HG03575 (cell line): Measurements from ENCODE around the gene NPTN.
"Not testable (repeated sequence)": the region's sequence is repeated elsewhere in the genome, so short reads cannot be mapped to it uniquely, and the experiment has no call there.

Experiments used
- ATAC-seq: cut with Tn5 transposase; IDR thresholded peaks from one replicate; pipeline ENCODE4 v1.9.1; 2021; ENCODE audit not compliant: unreplicated experiment, insufficient number of reproducible peaks, low FRiP score; ENCODE audit errors: extremely low read depth

Gene NPTN

GRCh38 chr15:73578026-73578425, 55.2 kb downstream of the NPTN start:
- no peak for ATAC-seq

GRCh38 chr15:73577593-73577992, 55.6 kb downstream of the NPTN start:
- ATAC-seq: not testable (repeated sequence)

GRCh38 chr15:73575636-73576247, 57.4 kb downstream of the NPTN start:
- no peak for ATAC-seq

GRCh38 chr15:73573572-73573971, 59.6 kb downstream of the NPTN start:
- ATAC-seq: no peak

- ATAC-seq: no peak
Measured at GRCh38 chr15:73573037-73573436, 60.2 kb downstream of the NPTN start.

- ATAC-seq: no peak
Measured at GRCh38 chr15:73572296-73572695, 60.9 kb downstream of the NPTN start.

GRCh38 chr15:73571346-73571745, 61.8 kb downstream of the NPTN start:
- ATAC-seq: no peak

GRCh38 chr15:73570355-73571032, 62.7 kb downstream of the NPTN start:
- ATAC-seq: no peak

- ATAC-seq: no peak
Measured at GRCh38 chr15:73569361-73569760, 63.8 kb downstream of the NPTN start.

- ATAC-seq: no peak
Measured at GRCh38 chr15:73568564-73569280, 64.5 kb downstream of the NPTN start.

GRCh38 chr15:73567020-73567419, 66.2 kb downstream of the NPTN start:
- ATAC-seq: no peak

GRCh38 chr15:73564255-73564654, 68.9 kb downstream of the NPTN start:
- ATAC-seq: no peak

GRCh38 chr15:73560501-73561117, 72.6 kb downstream of the NPTN start:
- no peak for ATAC-seq

- ATAC-seq: no peak
Measured at GRCh38 chr15:73558529-73558928, 74.7 kb downstream of the NPTN start.

GRCh38 chr15:73555080-73555479, 78.1 kb downstream of the NPTN start:
- no peak for ATAC-seq

- ATAC-seq: no peak
Measured at GRCh38 chr15:73550190-73550589, 83.0 kb downstream of the NPTN start.

- not testable (repeated sequence) for ATAC-seq
Measured at GRCh38 chr15:73548925-73549324, 84.3 kb downstream of the NPTN start.

GRCh38 chr15:73541479-73541878, 91.7 kb downstream of the NPTN start:
- no peak for ATAC-seq

GRCh38 chr15:73540161-73540560, 93.0 kb downstream of the NPTN start:
- ATAC-seq: no peak
